Stimulated activated CD4-positive, alpha-beta T cell treated with anti-CD3 and anti-CD28 coated beads, Interleukin-1b, Interleukin-23, amount 100 ng/mL, for 4 hours (primary cell): ENCODE measurements around the gene PMVK.

Source experiments
- DNase-seq, 2 donors: peaks; one replicate each; pipeline ENCODE4 v3.0.0-alpha.2; 2020; ENCODE audit warnings: low read depth in 2 of 2

Gene PMVK

GRCh38 chr1:154881820-154882535 is 54.5 kb downstream of the PMVK start:
- DNase-seq = no peak

- no peak for DNase-seq
These were observed 55.8 kb downstream of the PMVK start for GRCh38 chr1:154880671-154881070.

- no peak for DNase-seq
These were observed 57.5 kb downstream of the PMVK start for GRCh38 chr1:154879038-154879421.

- peak; percentile 67 to 70 for DNase-seq
These were observed 58.0 kb downstream of the PMVK start for GRCh38 chr1:154878371-154879037.

GRCh38 chr1:154877370-154877974 is 59.0 kb downstream of the PMVK start:
- DNase-seq = no peak

GRCh38 chr1:154876842-154877369 is 59.6 kb downstream of the PMVK start:
- DNase-seq = no peak
